SK-N-SH treated with all-trans-retinoic acid at 6 μM for 48 hours (cell line): Measurements from ENCODE around the gene SLC26A1.

Source experiments
- CREB5 ChIP-seq: fragments of 250-450 bp; sonication (Bioruptor Pico); IDR thresholded peaks from 2 replicates; pipeline ENCODE4 v1.5.1; 2020; ENCODE audit warnings: low read depth, mild to moderate bottlenecking, moderate library complexity
- GLIS3 ChIP-seq: fragments of 250-450 bp; sonication (Bioruptor Pico); IDR thresholded peaks from 2 replicates; pipeline ENCODE4 v1.5.0; 2020; ENCODE audit warnings: mild to moderate bottlenecking, moderate library complexity
- ZNF8 ChIP-seq: fragments of 450-650 bp; formaldehyde crosslinking; IDR thresholded peaks from 2 replicates; pipeline ENCODE4 v1.5.0; 2020; ENCODE audit warnings: mild to moderate bottlenecking, moderate library complexity

GRCh38 chr4:1022051-1022738 lies 29.0 kb upstream of the SLC26A1 start:
- TF ChIP-seq ZNF8 (CRISPR knock-in tag) (no peak), CREB5 (CRISPR knock-in tag) (no peak), GLIS3 (CRISPR knock-in tag) (no peak)
